ENCODE measurements around the gene SORCS1.

The SORCS1 gene

GRCh38 chr10:106795619-106796018, 368.9 kb downstream of the SORCS1 start:
- no peak for DNase-seq

GRCh38 chr10:106793617-106794016, 370.9 kb downstream of the SORCS1 start:
- DNase-seq: no peak

- no peak for DNase-seq
Measured at GRCh38 chr10:106789623-106790022, 374.9 kb downstream of the SORCS1 start.

- no peak for DNase-seq
Measured at GRCh38 chr10:106788982-106789381, 375.5 kb downstream of the SORCS1 start.

GRCh38 chr10:106785528-106785927, 379.0 kb downstream of the SORCS1 start:
- DNase-seq: no peak

GRCh38 chr10:106780632-106781031, 383.9 kb downstream of the SORCS1 start:
- no peak for DNase-seq

GRCh38 chr10:106777841-106778240, 386.7 kb downstream of the SORCS1 start:
- DNase-seq: no peak

- DNase-seq: no peak
Measured at GRCh38 chr10:106775127-106775526, 389.4 kb downstream of the SORCS1 start.

- no peak for DNase-seq
Measured at GRCh38 chr10:106772957-106773356, 391.5 kb downstream of the SORCS1 start.

- no peak for DNase-seq
Measured at GRCh38 chr10:106771154-106771553, 393.4 kb downstream of the SORCS1 start.

GRCh38 chr10:106768204-106768603, 396.3 kb downstream of the SORCS1 start:
- no peak for DNase-seq

- DNase-seq: no peak
Measured at GRCh38 chr10:106765928-106766327, 398.6 kb downstream of the SORCS1 start.

GRCh38 chr10:106765241-106765754, 399.2 kb downstream of the SORCS1 start:
- no peak for DNase-seq

GRCh38 chr10:106764360-106764759, 400.1 kb downstream of the SORCS1 start:
- no peak for DNase-seq

GRCh38 chr10:106761906-106762305, 402.6 kb downstream of the SORCS1 start:
- no peak for DNase-seq

- DNase-seq: no peak
Measured at GRCh38 chr10:106757521-106757920, 407.0 kb downstream of the SORCS1 start.

GRCh38 chr10:106751091-106751490, 413.4 kb downstream of the SORCS1 start:
- no peak for DNase-seq

GRCh38 chr10:106746868-106747267, 417.6 kb downstream of the SORCS1 start:
- DNase-seq: no peak

GRCh38 chr10:106741006-106741530, 423.4 kb downstream of the SORCS1 start:
- no peak for DNase-seq

GRCh38 chr10:106740071-106740470, 424.4 kb downstream of the SORCS1 start:
- no peak for DNase-seq

- no peak for DNase-seq
Measured at GRCh38 chr10:106734220-106734619, 430.3 kb downstream of the SORCS1 start.

GRCh38 chr10:106728232-106728631, 436.3 kb downstream of the SORCS1 start:
- DNase-seq: no peak

- no peak for DNase-seq
Measured at GRCh38 chr10:106727170-106727569, 437.3 kb downstream of the SORCS1 start.

GRCh38 chr10:106722524-106722923, 442.0 kb downstream of the SORCS1 start:
- no peak for DNase-seq

- DNase-seq: no peak
Measured at GRCh38 chr10:106720683-106721082, 443.8 kb downstream of the SORCS1 start.
